Breast epithelium (tissue), 3 donors: ENCODE results near the gene PCDHGA1.

Experiments
- CTCF ChIP-seq, 3 donors: fragments of 450-650 bp; IDR thresholded peaks; one replicate each; pipeline ENCODE4 v1.5.1; 2016 to 2017; ENCODE audit warnings: antibody characterized with exemption in 3 of 3, mild to moderate bottlenecking in 3 of 3, moderate library complexity in 3 of 3
- POLR2A ChIP-seq: fragments of 450-650 bp; IDR thresholded peaks from one replicate; pipeline ENCODE4 v1.6.1; 2016; ENCODE audit warnings: antibody characterized with exemption, mild to moderate bottlenecking, moderate library complexity
- POLR2AphosphoS5 ChIP-seq, 3 donors: sonication (generic); formaldehyde crosslinking; IDR thresholded peaks; one replicate each; pipeline ENCODE4 v1.6.1; 2017; ENCODE audit warnings: antibody characterized with exemption in 3 of 3

GRCh38 chr5:141492168-141492885 is 162.0 kb downstream of the PCDHGA1 start:
- TF ChIP-seq POLR2A (no peak), CTCF (IDR thresholded peaks at IDR 0.05) (no peak), POLR2AphosphoS5 (IDR thresholded peaks at IDR 0.05) (no peak)
